Right atrium auricular region (tissue), 2 donors: ENCODE measurements around the gene OMP. TPM values are rescaled to one million over a fixed set of nuclear protein-coding genes. Genes with fewer than 3 reads are reported as not detected.

Experiments used
- DNase-seq: peaks from one replicate; pipeline ENCODE4 v3.0.0-alpha.2; 2019; ENCODE audit warnings: low spot score
- H3K27ac ChIP-seq, 2 donors: fragments of 200-600 bp; sonication (generic); 1 replicate in 1 of 2; 2 replicates in 1 of 2; pipeline ENCODE4 v1.5.1; 2016 to 2019
- H3K27me3 ChIP-seq, 2 donors: fragments of 200-600 bp; sonication (generic); one replicate each; pipeline versions ENCODE4 v1.5.1 to v1.6.0; 2017 to 2019
- H3K36me3 ChIP-seq: fragments of 200-600 bp; sonication (generic); one replicate; pipeline ENCODE4 v1.5.1; 2016
- H3K4me1 ChIP-seq, 2 donors: fragments of 200-600 bp; sonication (generic); one replicate each; pipeline versions ENCODE4 v1.5.1 to v1.6.0; 2017 to 2019
- H3K4me3 ChIP-seq, 2 donors: fragments of 200-600 bp; sonication (generic); 1 replicate in 1 of 2; 2 replicates in 1 of 2; pipeline ENCODE4 v1.5.1; 2017 to 2019; ENCODE audit warnings: mild to moderate bottlenecking in 1 of 2, moderate library complexity in 1 of 2
- H3K9me3 ChIP-seq, 2 donors: fragments of 200-600 bp; sonication (generic); one replicate each; pipeline ENCODE4 v1.5.1; 2019
- total RNA-seq, 2 donors: library from RNA; depleted of rRNA; stranded (reverse); fragments of >200 nt; gene quantifications; one replicate each; pipeline ENCODE4 v1.1.0, GENCODE V29; 2016
- TF ChIP-seq, protein P1 (sequence below), 2 donors: fragments of 200-600 bp; sonication (generic); IDR thresholded peaks; one replicate each; pipeline ENCODE4 v1.5.1; 2019; ENCODE audit warnings: antibody characterized with exemption in 2 of 2

OMP gene, protein sequence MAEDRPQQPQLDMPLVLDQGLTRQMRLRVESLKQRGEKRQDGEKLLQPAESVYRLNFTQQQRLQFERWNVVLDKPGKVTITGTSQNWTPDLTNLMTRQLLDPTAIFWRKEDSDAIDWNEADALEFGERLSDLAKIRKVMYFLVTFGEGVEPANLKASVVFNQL
- total RNA-seq, result not detected

DNA sequence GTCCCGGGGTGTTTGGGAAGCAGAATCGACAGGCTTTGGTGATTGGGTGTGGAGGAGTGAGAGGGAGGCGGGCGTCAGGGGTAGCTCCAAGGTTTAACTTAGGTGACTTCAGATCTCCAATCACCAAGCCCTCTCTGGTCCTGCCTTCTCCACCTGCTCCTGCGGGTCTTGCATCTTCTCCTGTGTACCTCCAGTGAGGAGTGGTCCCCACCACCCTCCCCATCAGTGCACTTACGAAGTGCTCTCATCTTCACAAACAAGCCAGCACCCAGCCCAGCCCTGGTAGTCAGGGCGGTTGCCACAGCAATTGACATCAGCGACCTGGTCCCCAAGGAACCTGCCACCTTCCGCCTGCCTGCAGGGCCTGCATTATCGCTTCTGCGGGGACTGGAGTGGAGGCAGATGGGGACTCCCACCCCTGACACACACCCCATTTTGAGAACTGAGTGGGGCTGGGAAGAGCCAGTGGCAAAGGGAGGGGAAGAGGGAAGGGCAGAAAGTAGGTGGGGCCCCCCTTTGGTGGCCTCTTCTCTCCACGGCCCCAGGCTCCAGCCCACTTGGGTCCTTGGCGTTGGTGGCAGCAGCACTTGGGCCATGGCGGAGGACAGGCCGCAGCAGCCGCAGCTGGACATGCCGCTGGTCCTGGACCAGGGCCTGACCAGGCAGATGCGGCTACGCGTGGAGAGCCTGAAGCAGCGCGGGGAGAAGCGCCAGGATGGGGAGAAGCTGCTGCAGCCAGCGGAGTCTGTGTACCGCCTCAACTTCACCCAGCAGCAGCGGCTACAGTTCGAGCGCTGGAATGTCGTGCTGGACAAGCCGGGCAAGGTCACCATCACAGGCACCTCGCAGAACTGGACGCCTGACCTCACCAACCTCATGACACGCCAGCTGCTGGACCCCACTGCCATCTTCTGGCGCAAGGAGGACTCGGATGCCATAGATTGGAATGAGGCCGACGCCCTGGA, at the start of gene OMP:
Gene OMP (plus strand): TSS at position 595 of the 965 bp plus-strand sequence. CDS start 0 bp downstream, at position 595.
- H3K36me3 ChIP-seq, result no peaks in the 10 kb centered on the region
- H3K27me3 ChIP-seq, result no peaks in the 10 kb centered on the region
- TF ChIP-seq, protein P1, sequence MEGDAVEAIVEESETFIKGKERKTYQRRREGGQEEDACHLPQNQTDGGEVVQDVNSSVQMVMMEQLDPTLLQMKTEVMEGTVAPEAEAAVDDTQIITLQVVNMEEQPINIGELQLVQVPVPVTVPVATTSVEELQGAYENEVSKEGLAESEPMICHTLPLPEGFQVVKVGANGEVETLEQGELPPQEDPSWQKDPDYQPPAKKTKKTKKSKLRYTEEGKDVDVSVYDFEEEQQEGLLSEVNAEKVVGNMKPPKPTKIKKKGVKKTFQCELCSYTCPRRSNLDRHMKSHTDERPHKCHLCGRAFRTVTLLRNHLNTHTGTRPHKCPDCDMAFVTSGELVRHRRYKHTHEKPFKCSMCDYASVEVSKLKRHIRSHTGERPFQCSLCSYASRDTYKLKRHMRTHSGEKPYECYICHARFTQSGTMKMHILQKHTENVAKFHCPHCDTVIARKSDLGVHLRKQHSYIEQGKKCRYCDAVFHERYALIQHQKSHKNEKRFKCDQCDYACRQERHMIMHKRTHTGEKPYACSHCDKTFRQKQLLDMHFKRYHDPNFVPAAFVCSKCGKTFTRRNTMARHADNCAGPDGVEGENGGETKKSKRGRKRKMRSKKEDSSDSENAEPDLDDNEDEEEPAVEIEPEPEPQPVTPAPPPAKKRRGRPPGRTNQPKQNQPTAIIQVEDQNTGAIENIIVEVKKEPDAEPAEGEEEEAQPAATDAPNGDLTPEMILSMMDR (IDR thresholded peaks at IDR 0.05), result no peak
- H3K27ac ChIP-seq, result no peak within 1 kb of the TSS
- H3K9me3 ChIP-seq, result no peaks in the 10 kb centered on the region
- no peak within 1 kb of the TSS for H3K4me3 ChIP-seq
- H3K4me1 ChIP-seq, result peaks cover 0 to 4% of the 10 kb centered on the region in 2 donors
- DNase-seq, result no peak

DNA sequence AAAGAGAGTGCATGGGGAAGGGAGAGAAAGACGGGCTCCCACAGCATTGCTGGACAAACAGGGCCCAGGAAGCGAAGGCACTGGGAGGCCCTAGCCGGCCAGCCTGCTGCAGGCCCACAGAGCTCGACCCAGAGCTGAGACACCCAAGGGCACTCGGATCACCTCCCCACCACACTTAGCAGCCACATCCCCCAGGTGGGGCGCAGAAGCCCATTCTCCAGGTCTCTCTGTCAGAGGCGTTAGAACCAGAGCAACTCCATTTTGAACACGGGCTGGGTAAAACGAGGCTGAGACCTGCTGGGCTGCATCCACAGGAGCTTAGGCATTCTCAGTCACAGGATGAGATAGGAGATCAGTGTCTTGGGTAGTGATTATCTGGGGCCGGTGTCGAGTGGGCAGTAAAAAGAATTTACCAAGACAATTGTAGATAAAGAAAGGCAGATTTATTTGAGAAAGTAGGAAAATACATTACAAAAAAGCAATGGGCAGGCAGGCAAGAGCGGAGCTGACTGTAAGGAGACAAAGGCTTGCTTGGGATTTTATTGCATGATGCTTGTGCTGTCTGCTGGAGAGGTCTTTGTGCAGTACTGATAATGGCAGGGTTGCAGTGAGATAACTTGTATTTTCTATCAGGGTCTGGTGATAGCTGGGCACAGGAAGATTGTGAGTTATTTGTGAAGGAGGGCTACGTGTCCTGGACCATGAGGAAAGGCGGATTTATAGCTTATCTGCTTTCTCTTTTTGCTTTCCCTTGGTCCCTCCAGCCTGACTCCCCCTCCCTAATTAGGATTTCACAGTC, 49.2 kb upstream of the OMP start:
- Histone ChIP-seq H3K27ac (no peak overlapping the region), H3K36me3 (no peaks in the 10 kb centered on the region), H3K27me3 (no peaks in the 10 kb centered on the region), H3K9me3 (peaks cover 0 to 21% of the 10 kb centered on the region in 2 donors), H3K4me1 (no peaks in the 10 kb centered on the region), H3K4me3 (no peak overlapping the region)
- DNase-seq, result no peak
- TF ChIP-seq, protein P1 (IDR thresholded peaks at IDR 0.05), result no peak

DNA sequence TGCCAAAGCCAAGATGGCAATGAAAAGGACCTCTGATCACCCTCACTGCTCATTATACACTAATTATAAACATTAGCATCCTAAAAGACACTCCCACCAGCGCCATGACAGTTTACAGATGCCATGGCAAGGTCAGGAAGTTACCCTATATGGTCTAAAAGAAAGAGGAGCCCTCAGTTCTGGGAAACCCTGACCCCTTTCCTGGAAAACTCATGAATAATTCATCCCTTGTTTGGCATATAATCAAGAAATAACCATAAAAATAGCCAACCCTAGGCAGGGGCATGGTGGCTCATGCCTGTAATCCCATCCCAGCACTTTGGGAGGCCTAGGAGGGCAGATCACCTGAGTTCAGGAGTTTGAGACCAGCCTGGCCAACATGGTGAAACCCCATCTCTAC, 48.6 kb upstream of the OMP start:
- TF ChIP-seq, protein P1 (IDR thresholded peaks at IDR 0.05), result no peak
- Histone ChIP-seq H3K27ac (no peak overlapping the region), H3K27me3 (no peaks in the 10 kb centered on the region), H3K4me1 (no peaks in the 10 kb centered on the region), H3K9me3 (peaks cover 0 to 21% of the 10 kb centered on the region in 2 donors), H3K36me3 (no peaks in the 10 kb centered on the region), H3K4me3 (no peak overlapping the region)
- no peak for DNase-seq

DNA sequence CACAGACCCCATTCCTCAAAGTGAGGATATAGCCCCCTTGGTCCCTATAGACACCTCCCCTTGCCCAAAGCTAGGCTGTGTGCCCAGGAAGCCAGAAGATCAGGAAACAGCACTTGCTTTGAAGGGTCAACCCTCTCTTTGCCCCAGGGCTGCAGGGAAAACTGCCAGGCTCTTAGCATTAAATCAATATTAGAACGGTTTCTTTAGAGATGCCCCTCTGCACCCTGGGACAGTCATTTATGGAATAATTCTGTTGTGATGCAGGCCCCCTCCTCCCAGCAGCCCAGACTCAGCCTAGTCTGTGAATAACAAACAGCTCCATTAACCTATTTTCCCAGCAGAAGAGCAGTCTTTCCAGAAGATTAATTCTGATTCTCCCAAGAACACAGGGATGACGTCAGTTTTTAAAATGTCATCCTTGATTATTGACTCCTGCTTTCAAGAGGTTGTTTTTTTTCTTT, 47.5 kb upstream of the OMP start:
- TF ChIP-seq, protein P1 (IDR thresholded peaks at IDR 0.05), result no peak
- no peak for DNase-seq
- H3K9me3 ChIP-seq, result peaks cover 0 to 21% of the 10 kb centered on the region in 2 donors
- no peak overlapping the region for H3K27ac ChIP-seq
- no peak overlapping the region for H3K4me3 ChIP-seq
- H3K4me1 ChIP-seq, result no peaks in the 10 kb centered on the region
- no peaks in the 10 kb centered on the region for H3K36me3 ChIP-seq
- H3K27me3 ChIP-seq, result no peaks in the 10 kb centered on the region

DNA sequence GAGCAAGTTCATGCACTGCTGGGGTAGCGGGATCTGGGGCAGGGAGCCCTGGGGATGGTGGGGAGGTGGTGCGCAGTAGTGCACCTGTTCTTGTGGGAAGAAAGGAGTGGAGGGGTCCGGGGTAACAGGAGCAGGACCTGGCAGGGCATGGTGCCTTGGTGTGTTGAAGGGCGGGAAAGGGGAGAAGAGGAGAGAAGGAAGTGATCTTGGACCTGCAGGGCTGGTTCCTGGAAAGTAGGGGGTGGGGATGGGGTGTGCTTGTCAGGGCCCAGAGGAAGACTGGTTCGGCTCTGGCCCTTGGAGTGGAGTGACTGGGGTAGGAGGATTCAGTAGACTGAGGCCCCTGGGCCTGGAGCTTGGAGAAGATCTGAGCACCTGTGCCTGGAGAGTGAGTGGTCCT, 46.7 kb upstream of the OMP start:
- Histone ChIP-seq H3K36me3 (no peaks in the 10 kb centered on the region), H3K4me1 (no peaks in the 10 kb centered on the region), H3K27me3 (no peaks in the 10 kb centered on the region), H3K4me3 (no peak overlapping the region), H3K27ac (no peak overlapping the region), H3K9me3 (peaks cover 0 to 21% of the 10 kb centered on the region in 2 donors)
- TF ChIP-seq, protein P1 (IDR thresholded peaks at IDR 0.05), result no peak
- DNase-seq, result no peak
